DND-41 (cell line): ENCODE measurements around the gene ADAM30.

ENCODE experiments used
- CTCF ChIP-seq: IDR thresholded peaks from 2 replicates; pipeline ENCODE4 v1.5.1; 2012; ENCODE audit warnings: borderline replicate concordance, low read length, moderate library complexity, mild to moderate bottlenecking; ENCODE audit not compliant: poor library complexity, severe bottlenecking; ENCODE audit errors: extremely low read depth
- EZH2 ChIP-seq: IDR thresholded peaks from 3 replicates; pipeline ENCODE4 v1.6.1; 2012; ENCODE audit warnings: borderline replicate concordance, low read depth, mild to moderate bottlenecking, moderate library complexity, low read length, inconsistent platforms; ENCODE audit not compliant: severe bottlenecking

GRCh38 chr1:119878171-119878570 is 18.1 kb downstream of the ADAM30 start:
- no peak for TF ChIP-seq CTCF
- no peak for TF ChIP-seq EZH2
